SU-DHL-6 (cell line): Measurements from ENCODE around the gene KRTAP20-3.

Source experiments
- H2AFZ ChIP-seq: fragments of 200-600 bp; sonication (generic); 2 replicates; pipeline ENCODE4 v1.6.1; 2014; ENCODE audit warnings: low read depth, mild to moderate bottlenecking, moderate library complexity, mixed read lengths, antibody characterized with exemption, low read length; ENCODE audit not compliant: severe bottlenecking
- H3F3A ChIP-seq: fragments of 200-600 bp; shearing (Covaris generic); 2 replicates; pipeline ENCODE4 v1.6.0; 2016; ENCODE audit warnings: antibody characterized with exemption, mild to moderate bottlenecking; ENCODE audit not compliant: insufficient read depth
- H3K27ac ChIP-seq: fragments of 200-600 bp; sonication (generic); 2 replicates; pipeline ENCODE4 v1.5.1; 2016; ENCODE audit warnings: low read depth, mild to moderate bottlenecking, low read length, moderate library complexity, mixed read lengths
- H3K27me3 ChIP-seq: fragments of 200-600 bp; sonication (generic), shearing (Covaris generic); 2 replicates; pipeline ENCODE4 v1.6.0; 2014; ENCODE audit warnings: mild to moderate bottlenecking, low read length
- H3K36me3 ChIP-seq: fragments of 200-600 bp; sonication (generic); 2 replicates; pipeline ENCODE4 v1.6.1; 2014; ENCODE audit warnings: mild to moderate bottlenecking, low read length, mixed read lengths
- H3K4me2 ChIP-seq: fragments of 300-600, 200-600 bp; shearing (Covaris generic), sonication (generic); 2 replicates; pipeline ENCODE4 v1.6.0; 2014; ENCODE audit warnings: low read length, low read depth, mild to moderate bottlenecking; ENCODE audit not compliant: poor library complexity, severe bottlenecking
- H3K4me3 ChIP-seq: fragments of 200-600 bp; sonication (generic); 2 replicates; pipeline ENCODE4 v1.5.1; 2014; ENCODE audit warnings: antibody characterized with exemption, low read length, mild to moderate bottlenecking, mixed read lengths; ENCODE audit not compliant: insufficient read depth, poor library complexity, severe bottlenecking
- H3K79me2 ChIP-seq: fragments of 200-600 bp; sonication (generic); 2 replicates; pipeline ENCODE4 v1.6.1; 2014; ENCODE audit warnings: mild to moderate bottlenecking, low read length, moderate library complexity; ENCODE audit not compliant: insufficient read depth
- H3K9ac ChIP-seq: fragments of 200-600 bp; sonication (generic); 2 replicates; pipeline ENCODE4 v1.7.0; 2014; ENCODE audit warnings: mild to moderate bottlenecking, low read length
- H3K9me2 ChIP-seq: fragments of 200-600 bp; sonication (generic); replicated peaks from 2 replicates; pipeline ENCODE4 v1.6.1; 2014; ENCODE audit warnings: low read length; ENCODE audit not compliant: insufficient read depth
- H3K9me3 ChIP-seq: fragments of 200-600 bp; sonication (generic); 2 replicates; pipeline ENCODE4 v1.6.1; 2014; ENCODE audit warnings: low read length, mixed read lengths; ENCODE audit not compliant: insufficient read depth
- H4K20me1 ChIP-seq: fragments of 200-600 bp; sonication (generic); 2 replicates; pipeline ENCODE4 v1.6.1; 2014; ENCODE audit warnings: low read depth, mild to moderate bottlenecking, antibody characterized with exemption, low read length, moderate library complexity, mixed read lengths
- CTCF ChIP-seq: fragments of 200-600 bp; sonication (generic); IDR thresholded peaks from one replicate; pipeline ENCODE4 v1.5.1; 2017; ENCODE audit warnings: antibody characterized with exemption, mild to moderate bottlenecking, low read length, moderate library complexity; ENCODE audit not compliant: insufficient read depth, poor library complexity, severe bottlenecking
- EZH2phosphoT487 ChIP-seq: fragments of 200-600 bp; sonication (generic), shearing (Covaris generic); conservative IDR thresholded peaks from 2 replicates; pipeline ENCODE4 v1.6.1; 2018; ENCODE audit warnings: mild to moderate bottlenecking, antibody characterized with exemption, low read length, moderate library complexity, mixed read lengths

The KRTAP20-3 gene

GRCh38 chr21:30646904-30647414, 4.3 kb downstream of the KRTAP20-3 start:
- no peaks in the 10 kb centered on the region for H3F3A ChIP-seq
- no peaks in the 10 kb centered on the region for H3K9me2 ChIP-seq
- no peaks in the 10 kb centered on the region for H3K27me3 ChIP-seq
- H2AFZ ChIP-seq, result no peak overlapping the region
- no peaks in the 10 kb centered on the region for H3K36me3 ChIP-seq
- no peaks in the 10 kb centered on the region for H3K79me2 ChIP-seq
- no peaks in the 10 kb centered on the region for H4K20me1 ChIP-seq
- no peak overlapping the region for H3K4me2 ChIP-seq
- H3K9me3 ChIP-seq, result no peaks in the 10 kb centered on the region
- no peak overlapping the region for H3K9ac ChIP-seq
- no peak for TF ChIP-seq EZH2phosphoT487
- TF ChIP-seq CTCF, result no peak
- H3K27ac ChIP-seq, result no peak overlapping the region
- no peak overlapping the region for H3K4me3 ChIP-seq

GRCh38 chr21:30652891-30653290, 10.2 kb downstream of the KRTAP20-3 start:
- Histone ChIP-seq H3K4me2 (no peak overlapping the region), H3K27ac (no peak overlapping the region), H3K27me3 (no peaks in the 10 kb centered on the region), H3K36me3 (no peaks in the 10 kb centered on the region), H3K4me3 (no peak overlapping the region), H3K9ac (no peak overlapping the region), H3K9me2 (no peaks in the 10 kb centered on the region), H3K79me2 (no peaks in the 10 kb centered on the region), H3F3A (no peaks in the 10 kb centered on the region), H2AFZ (no peak overlapping the region), H4K20me1 (no peaks in the 10 kb centered on the region), H3K9me3 (no peaks in the 10 kb centered on the region)
- TF ChIP-seq EZH2phosphoT487 (no peak), CTCF (no peak)

GRCh38 chr21:30668776-30669175, 26.1 kb downstream of the KRTAP20-3 start:
- no peak overlapping the region for H2AFZ ChIP-seq
- no peak overlapping the region for H3K9ac ChIP-seq

More at GRCh38 chr21:30668776-30669175, 26.1 kb downstream of the KRTAP20-3 start:
- H3K4me2 ChIP-seq, result no peak overlapping the region
- H3F3A ChIP-seq, result no peaks in the 10 kb centered on the region
- H3K36me3 ChIP-seq, result no peaks in the 10 kb centered on the region
- no peak overlapping the region for H3K4me3 ChIP-seq
- no peaks in the 10 kb centered on the region for H3K9me3 ChIP-seq
- H3K79me2 ChIP-seq, result no peaks in the 10 kb centered on the region
- no peaks in the 10 kb centered on the region for H4K20me1 ChIP-seq
- H3K27me3 ChIP-seq, result no peaks in the 10 kb centered on the region
- H3K9me2 ChIP-seq, result no peaks in the 10 kb centered on the region
- TF ChIP-seq CTCF, result no peak
- TF ChIP-seq EZH2phosphoT487, result no peak
- no peak overlapping the region for H3K27ac ChIP-seq
